KOPT-K1 (cell line): ENCODE results near the gene RPS14.
A peak's percentile ranks its signal among the peaks of the same experiment; 100 is the strongest.

ENCODE experiments used
- H3K27ac ChIP-seq: fragments of 200-600 bp; sonication (generic); 2 replicates; pipeline ENCODE4 v1.5.1; 2016; ENCODE audit warnings: antibody characterized with exemption, mild to moderate bottlenecking, low read depth, low read length; ENCODE audit not compliant: poor library complexity, severe bottlenecking
- H3K36me3 ChIP-seq: fragments of 200-600 bp; sonication (generic); 2 replicates; pipeline ENCODE4 v1.5.1; 2017; ENCODE audit warnings: antibody characterized with exemption, mild to moderate bottlenecking, low read length, moderate library complexity; ENCODE audit not compliant: insufficient read depth
- H3K9me3 ChIP-seq: fragments of 200-600 bp; sonication (generic); 2 replicates; pipeline ENCODE4 v1.5.1; 2017; ENCODE audit warnings: antibody characterized with exemption, low read length, mild to moderate bottlenecking; ENCODE audit not compliant: insufficient read depth, poor library complexity, severe bottlenecking

RPS14 gene

DNA sequence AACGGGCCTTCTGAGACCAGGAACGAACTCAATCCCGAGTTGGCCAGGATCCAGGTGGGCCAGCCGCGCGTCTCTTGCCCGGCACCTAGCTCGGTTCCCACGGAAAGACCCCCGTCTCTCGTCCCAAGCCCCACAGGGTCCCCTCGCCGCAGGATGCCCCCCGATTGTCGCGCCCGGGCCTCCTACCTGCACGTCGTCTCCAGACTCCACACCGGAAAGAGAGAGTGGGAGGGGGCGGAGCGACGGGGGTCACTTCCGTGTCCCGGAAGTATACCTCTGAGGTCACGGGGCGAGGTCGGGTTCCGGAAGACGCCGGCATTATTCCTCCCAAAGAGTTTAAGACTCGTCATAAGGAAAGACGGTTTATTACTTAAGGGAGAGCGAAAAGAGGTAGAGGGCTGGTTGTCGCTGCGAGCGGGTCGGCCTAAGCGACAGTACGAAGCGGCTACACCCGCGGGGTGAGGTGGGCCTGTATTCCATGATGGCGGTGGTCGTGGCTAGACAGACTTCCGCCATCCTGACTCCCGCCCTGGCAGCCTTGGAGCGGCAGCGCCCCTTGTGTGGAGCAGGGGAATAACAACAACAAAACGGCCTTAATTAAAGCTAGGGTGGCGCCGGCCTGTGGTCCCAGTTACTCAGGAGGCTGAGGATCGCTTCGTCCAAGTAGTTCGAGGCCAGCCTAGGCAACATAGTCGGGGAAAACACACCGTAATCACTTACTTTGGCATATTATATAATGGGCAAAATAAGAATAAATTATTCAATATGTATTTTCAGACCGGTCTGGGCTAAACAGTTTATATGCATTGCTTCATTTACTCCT, at the start of gene RPS14:
RPS14 (minus strand) TSS at position 223 of the 823 bp plus-strand sequence. CDS start 2,006 bp downstream, outside the sequence.
- Histone ChIP-seq H3K9me3 (no peaks in the 10 kb centered on the region), H3K36me3 (peaks cover 44% of the 10 kb centered on the region), H3K27ac (peak within 1 kb of the TSS; percentile 96)

DNA sequence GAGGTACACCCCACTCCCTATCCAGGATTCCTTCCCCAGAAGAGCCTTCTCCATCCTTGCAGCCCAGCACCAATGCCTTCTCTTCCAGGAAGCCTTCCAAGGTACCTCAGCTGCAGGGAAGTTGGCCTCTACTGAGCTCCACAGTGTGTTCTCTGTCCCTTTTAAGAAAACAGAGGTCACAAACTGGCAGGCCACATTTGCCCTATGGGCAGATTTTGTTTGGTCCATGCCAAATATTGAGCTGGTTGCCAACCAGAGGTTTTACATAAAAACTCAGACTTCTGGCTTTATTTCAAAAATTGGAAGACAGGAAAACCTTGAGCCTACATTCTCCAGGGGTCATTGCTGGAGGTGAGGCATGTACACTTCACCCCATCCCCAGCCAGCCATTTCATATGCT, 49.4 kb upstream of the RPS14 start:
- Histone ChIP-seq H3K27ac (no peak overlapping the region), H3K9me3 (no peaks in the 10 kb centered on the region), H3K36me3 (no peaks in the 10 kb centered on the region)

DNA sequence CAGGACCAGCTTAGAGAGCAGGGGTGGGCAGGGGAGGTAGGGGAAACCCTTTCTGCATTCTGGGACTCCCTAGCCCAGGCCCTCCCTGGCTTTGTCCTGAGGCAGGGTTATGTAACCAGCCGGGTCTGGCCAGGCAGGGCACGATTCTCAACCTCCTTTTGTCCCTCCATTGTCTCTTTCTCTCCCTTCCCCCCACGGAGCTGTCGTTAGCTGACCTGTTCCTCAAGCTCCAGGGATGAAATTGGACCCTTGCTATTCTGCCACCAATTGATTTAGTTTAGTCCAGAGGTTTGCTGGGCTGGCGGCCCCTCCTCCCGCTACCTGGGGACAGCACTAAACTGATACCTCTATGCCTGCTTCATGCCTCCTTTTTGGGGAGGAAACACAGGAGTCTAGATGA, 49.0 kb upstream of the RPS14 start:
- Histone ChIP-seq H3K36me3 (no peaks in the 10 kb centered on the region), H3K27ac (no peak overlapping the region), H3K9me3 (no peaks in the 10 kb centered on the region)

DNA sequence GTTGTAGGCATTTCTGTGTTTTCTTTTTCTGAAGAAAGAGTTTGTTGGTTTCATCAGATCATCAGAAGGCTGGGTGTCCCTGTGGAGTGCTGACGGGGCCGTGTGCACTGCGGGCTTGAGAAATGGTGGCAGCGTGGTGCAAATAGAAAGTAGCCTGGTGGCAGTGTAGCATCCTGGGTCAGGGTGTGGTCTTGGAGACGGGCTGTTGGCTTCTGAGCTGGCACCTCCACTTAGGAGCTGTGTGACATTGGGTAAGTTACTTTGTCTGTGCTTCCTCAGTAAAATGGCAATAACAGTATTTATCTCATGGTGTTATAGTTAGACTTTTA, 48.4 kb upstream of the RPS14 start:
- Histone ChIP-seq H3K36me3 (no peaks in the 10 kb centered on the region), H3K9me3 (no peaks in the 10 kb centered on the region), H3K27ac (no peak overlapping the region)

DNA sequence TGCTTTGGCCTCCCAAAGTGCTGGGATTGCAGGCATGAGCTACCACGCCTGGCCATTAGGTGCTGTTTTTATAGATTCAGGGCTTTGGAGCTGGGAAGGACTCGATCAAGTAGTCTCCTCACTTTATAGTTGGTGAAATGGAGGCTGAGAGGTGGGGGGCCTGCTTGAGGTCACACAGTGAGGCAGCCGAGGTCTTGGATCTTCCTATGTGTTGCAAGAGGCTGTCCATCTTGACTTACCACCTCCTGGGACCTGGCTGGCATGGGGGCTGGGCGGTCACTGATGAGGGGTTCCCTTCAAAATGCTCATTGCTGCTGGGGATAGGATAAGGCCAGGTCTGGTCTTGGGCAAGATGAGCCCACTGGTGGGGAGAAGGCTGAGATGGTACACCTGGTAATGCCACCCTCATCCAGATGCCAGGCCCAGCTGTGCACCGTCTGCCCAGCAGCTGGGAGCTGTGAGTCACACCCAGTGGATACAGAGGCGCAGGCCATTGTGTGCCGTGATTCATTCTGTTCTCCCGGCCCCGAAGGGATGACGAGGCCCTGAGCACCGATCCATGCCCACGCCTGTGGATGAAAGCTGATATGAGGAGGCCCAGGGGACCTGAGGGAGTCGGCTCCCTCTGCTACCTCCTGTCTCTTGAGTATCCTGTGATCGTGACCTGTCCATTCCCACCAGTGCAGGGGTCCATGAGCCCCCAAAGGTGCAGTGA, 47.9 kb upstream of the RPS14 start:
- Histone ChIP-seq H3K27ac (no peak overlapping the region), H3K9me3 (no peaks in the 10 kb centered on the region), H3K36me3 (no peaks in the 10 kb centered on the region)

DNA sequence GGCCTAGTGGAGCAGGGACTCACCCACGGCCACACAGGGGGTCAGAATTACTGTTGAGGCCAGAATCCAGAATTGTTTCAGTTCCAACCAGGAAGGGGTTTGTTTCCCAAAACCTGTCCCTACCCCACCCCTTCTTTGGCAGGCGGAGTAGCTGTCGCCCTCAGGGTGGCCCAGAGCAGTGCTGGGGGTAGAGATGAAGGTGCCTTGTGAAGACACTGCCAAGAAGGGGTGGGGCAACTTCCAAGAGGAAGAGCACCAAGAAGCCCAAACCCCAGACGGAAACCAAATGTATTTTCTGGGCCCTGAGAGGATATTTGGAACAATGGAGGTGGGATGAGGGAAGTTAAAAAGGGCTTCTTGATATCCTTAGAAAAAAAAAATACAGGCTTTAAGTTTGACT, 47.0 kb upstream of the RPS14 start:
- H3K9me3 ChIP-seq, result no peaks in the 10 kb centered on the region
- H3K36me3 ChIP-seq, result no peaks in the 10 kb centered on the region
- no peak overlapping the region for H3K27ac ChIP-seq

DNA sequence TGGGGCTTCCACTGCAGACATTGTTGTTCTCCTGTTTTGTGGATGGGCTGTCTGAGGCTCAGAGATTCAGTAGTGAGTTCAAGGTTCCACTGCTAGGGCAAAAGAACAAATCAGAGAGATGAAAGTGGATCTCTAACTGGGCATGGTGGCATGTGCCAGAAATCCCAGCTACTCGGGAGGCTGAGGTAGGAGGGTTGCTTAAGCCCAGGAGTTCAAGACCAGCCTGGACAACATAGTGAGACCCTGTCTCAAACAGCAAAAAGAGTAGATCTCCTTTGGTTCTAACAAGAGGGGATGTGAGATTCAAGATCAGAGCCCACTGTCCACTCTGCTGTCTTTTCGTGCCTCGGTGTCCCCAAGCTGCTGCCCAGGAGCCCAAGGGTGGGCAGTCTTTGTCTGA, 46.6 kb upstream of the RPS14 start:
- Histone ChIP-seq H3K9me3 (no peaks in the 10 kb centered on the region), H3K27ac (no peak overlapping the region), H3K36me3 (no peaks in the 10 kb centered on the region)

DNA sequence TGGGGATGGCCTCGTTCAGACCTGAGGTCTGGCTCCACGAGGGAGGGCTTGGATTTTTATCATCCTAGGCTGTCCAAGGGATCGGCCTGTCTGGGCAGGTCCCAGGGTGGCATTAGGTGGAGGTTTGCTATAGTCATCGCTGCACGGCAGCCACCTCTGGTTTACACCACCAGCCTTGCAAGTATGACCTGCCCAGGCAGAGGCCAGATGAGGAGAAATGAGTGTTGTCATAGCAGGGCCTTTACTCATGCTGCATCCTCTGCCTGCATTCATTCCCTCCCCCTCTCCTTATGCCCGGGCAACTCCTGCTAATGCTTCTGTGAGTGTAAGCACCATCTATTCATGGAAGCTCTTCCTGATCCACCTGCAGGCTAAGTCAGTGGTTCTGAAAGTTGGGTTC, 43.1 kb upstream of the RPS14 start:
- no peaks in the 10 kb centered on the region for H3K36me3 ChIP-seq
- H3K27ac ChIP-seq, result no peak overlapping the region
- no peaks in the 10 kb centered on the region for H3K9me3 ChIP-seq

DNA sequence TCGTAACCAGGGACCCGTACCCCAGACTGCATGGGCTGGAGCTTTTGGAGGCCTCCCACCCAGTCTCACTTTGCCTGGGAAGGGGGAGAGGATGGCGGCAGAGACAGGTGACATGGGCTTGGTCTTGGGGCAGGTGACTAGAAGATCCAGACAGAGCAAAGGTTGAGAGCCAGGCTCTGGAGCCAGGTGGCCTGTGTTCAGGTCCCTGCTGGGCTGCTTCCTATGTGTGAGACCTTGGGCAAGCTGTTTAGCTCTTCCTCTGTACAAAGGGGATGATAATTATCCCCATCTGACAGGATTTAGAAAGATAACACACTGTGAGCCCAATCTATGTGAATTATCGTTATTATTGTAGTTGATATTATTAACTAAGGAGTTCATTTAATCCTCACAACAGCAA, 42.3 kb upstream of the RPS14 start:
- Histone ChIP-seq H3K27ac (no peak overlapping the region), H3K9me3 (no peaks in the 10 kb centered on the region), H3K36me3 (no peaks in the 10 kb centered on the region)

DNA sequence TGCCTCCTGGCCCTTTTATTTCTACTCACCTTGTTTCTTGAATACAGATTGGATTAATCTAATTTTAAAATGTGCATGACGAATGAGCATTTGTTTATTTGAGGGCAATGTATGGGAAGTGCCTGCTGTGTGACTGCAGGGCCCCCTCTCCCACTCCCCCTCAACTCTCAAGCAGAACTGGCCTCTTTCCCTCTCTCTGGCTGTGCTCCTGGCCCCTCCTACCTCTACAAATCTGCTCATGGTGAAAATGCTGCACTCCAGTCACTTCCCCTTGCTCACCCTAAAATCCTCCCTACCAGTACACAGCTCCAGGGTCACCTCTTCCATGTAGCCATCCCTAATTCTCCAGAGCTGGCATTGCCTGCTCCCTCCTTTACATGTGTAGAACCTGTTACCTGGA, 41.2 kb upstream of the RPS14 start:
- Histone ChIP-seq H3K9me3 (no peaks in the 10 kb centered on the region), H3K36me3 (no peaks in the 10 kb centered on the region), H3K27ac (no peak overlapping the region)

DNA sequence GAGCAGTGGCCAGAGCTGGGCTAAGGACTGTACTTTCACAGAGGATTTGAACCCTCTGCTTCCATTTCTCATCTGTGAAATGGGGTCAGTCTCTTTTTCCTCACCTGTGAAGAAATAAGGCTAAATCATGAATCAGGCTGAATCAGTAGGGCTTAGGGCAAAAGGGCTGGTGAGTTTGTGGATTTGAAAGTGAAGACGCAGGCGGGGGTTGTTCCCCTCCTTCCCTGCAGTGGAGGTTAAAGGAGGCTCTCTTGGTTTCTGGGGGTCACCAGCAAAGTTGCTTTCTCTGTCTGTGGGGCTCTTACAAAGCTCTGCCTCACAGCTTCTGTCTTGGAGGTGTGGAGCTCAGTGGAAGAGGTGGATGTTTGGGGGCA, 40.7 kb upstream of the RPS14 start:
- no peak overlapping the region for H3K27ac ChIP-seq
- H3K36me3 ChIP-seq, result no peaks in the 10 kb centered on the region

DNA sequence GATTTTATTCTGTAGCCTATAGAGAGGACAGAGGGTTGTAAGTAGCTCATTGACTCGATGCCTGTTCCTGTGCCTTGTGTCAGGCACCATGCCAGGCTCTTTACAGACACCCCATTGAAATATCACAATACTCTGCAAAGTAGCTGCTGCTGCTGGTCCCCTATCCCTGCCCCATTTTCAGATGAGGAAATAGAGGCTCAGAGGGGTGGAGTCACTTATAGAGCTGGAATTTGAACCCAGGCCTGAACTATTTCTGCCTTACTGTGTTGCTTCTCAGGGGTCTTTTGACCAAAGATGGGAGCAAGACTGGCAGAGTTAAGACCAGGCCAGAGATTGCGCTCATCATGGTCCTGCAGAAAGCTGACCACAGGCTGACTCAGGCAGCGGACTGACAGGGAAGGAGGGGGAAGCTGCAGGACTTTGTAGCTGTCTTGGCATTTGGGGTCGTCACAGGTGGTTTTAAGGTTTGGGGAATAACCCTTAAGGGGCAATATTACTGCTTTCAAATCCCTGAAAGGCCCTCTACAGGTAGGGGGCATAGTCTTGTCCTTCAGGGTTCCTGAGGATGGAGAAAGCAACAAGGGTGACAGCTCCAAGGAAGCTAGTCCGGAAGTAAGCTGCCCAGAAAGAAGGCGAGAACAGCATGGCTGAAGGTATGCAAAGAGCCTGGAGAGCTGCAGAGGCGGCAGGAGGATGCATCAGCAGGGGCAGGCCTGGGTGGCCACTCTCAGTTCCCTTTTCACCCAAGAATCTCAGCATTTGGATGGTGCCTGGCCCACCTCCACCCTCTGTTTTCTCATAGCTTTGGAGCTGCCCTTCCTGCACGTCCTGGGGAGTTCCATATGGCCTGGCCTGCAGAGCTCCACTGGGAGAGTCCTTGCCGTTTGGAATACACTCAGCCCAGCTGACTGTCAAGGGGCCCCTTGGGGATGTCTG, 40.1 kb upstream of the RPS14 start:
- no peaks in the 10 kb centered on the region for H3K9me3 ChIP-seq
- no peak overlapping the region for H3K27ac ChIP-seq
- no peaks in the 10 kb centered on the region for H3K36me3 ChIP-seq

More for the DNA sequence above, 40.7 kb upstream of the RPS14 start:
- H3K9me3 ChIP-seq, result no peaks in the 10 kb centered on the region

DNA sequence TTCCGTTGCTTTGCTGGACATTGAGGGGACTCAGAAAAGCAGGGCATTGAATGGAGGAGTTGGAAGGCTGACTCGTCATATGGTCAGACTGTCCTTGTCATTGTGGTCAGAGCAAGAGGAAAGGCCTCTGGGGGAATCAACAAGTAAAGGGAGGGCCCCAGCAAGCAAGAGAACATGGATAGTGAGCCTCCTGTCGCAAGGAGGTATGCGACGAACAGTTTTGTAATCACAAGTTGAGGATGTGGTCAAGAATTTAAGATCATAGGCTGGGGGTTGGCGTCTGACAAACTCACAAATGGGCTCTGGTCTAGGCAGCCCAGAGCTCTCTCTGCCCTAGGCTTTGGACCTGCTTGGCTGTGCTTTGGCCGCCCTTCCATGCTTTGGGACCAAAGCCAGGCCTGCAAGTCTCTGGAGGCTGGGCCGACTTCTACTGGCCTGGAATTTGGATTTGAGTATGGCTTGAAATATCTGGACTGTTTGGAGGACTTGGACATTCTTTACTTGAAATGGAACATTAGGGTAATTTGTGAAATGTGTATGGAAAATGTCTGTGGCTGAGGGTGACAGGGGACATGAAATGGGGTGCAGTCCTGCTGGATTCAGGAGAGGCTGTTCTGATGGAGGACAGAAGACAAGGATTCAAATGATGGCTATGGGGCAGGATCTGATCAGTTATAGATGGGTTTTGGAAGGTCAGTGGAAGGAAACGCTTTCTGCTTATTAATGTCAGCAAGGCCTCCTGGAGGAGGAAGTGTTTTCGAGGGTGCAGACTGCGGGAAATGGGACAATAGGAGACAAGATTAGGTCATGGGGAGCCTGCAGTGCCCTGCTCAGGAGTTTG, 39.2 kb upstream of the RPS14 start:
- no peaks in the 10 kb centered on the region for H3K36me3 ChIP-seq
- H3K9me3 ChIP-seq, result no peaks in the 10 kb centered on the region
- H3K27ac ChIP-seq, result no peak overlapping the region

DNA sequence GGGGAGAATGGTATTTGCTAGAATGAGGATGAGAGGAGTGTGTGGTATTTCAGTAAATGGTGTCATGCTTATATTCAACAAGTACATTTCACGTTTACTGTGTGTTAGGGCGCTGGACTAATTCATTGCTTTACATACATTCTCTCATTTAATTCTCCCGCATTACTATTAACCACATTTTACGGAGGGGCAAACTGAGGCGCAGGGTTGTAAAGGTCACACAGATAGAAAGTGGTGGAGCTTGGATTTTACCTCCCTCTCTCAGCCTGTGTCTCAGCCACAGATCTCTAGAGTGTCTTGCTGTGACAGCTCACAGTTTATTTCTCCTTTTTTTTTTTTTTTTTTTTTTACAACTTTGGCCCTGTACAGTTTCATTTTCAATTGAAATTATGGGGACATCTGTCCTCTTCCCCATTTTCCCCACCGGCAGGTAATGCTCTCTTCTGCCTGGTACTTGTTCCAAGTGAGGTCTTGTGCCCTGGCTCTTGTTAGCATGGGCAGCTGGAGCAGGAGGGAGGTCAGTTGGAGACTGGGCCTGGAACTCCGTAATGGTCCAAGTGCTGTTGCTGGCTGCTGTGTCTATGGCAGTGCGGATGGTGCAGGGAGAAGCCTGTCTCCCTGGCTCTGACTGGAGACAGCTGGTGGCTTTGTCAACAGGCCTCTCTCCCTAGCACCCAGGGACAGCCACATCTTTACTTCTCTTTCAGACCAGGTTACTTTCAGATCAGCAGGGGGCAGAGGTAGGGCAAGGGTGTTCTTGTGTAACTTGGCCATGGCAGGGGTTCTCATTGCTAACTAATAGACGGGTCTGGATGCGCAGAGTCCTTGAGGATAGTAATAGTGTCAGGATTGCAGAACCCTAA, 37.9 kb upstream of the RPS14 start:
- no peak overlapping the region for H3K27ac ChIP-seq
- H3K36me3 ChIP-seq, result no peaks in the 10 kb centered on the region
- H3K9me3 ChIP-seq, result no peaks in the 10 kb centered on the region
